Mammary epithelial cell (primary cell): Measurements from ENCODE around the gene MYL12A.

ENCODE experiments used
- EZH2 ChIP-seq: IDR thresholded peaks from 2 replicates; pipeline ENCODE4 v1.6.1; 2012; ENCODE audit warnings: low read length, inconsistent platforms, borderline replicate concordance
- TF ChIP-seq, protein P1 (sequence below), 2 donors: IDR thresholded peaks in 1 of 2; conservative IDR thresholded peaks in 1 of 2; 2 replicates each; pipeline ENCODE4 v1.5.1; 2011 to 2012; ENCODE audit warnings: inconsistent platforms in 2 of 2, low read length in 2 of 2, mild to moderate bottlenecking in 2 of 2, control low read depth in 1 of 2, low read depth in 1 of 2; ENCODE audit not compliant: insufficient read depth in 1 of 2; ENCODE audit errors: extremely low read depth in 1 of 2

DNA sequence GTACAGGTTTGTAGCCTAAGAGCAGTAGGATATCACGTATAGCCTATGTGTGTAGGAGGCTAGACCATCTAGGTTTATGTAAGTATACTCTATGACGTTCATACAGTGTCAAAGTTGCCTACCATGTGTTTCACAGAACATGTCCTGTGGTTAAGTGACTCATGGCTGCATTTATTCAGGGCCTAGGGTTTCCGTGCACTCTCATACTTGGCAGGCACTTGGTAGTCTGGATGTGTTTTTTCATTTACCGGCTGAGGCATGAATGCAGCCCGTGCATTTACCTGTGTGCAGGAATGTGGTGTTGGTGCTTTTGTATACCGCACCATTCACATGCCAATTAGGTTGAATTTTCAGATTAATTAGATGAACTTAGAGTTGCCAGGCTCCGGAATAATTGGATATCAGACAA, 57.8 kb downstream of the MYL12A start:
- TF ChIP-seq, protein P1, sequence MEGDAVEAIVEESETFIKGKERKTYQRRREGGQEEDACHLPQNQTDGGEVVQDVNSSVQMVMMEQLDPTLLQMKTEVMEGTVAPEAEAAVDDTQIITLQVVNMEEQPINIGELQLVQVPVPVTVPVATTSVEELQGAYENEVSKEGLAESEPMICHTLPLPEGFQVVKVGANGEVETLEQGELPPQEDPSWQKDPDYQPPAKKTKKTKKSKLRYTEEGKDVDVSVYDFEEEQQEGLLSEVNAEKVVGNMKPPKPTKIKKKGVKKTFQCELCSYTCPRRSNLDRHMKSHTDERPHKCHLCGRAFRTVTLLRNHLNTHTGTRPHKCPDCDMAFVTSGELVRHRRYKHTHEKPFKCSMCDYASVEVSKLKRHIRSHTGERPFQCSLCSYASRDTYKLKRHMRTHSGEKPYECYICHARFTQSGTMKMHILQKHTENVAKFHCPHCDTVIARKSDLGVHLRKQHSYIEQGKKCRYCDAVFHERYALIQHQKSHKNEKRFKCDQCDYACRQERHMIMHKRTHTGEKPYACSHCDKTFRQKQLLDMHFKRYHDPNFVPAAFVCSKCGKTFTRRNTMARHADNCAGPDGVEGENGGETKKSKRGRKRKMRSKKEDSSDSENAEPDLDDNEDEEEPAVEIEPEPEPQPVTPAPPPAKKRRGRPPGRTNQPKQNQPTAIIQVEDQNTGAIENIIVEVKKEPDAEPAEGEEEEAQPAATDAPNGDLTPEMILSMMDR (conservative IDR thresholded peaks at IDR 0.05 in 1 of 2, IDR thresholded peaks at IDR 0.05 in 1 of 2; ENCODE audit: extremely low read depth in 1 of 2, insufficient read depth in 1 of 2, low read depth in 1 of 2, low read length in 2 of 2), result no peak
- TF ChIP-seq EZH2, result no peak
